Measurements from ENCODE around the gene LZTR1. TPM values are rescaled to one million over a fixed set of nuclear protein-coding genes. Genes with fewer than 3 reads are reported as not detected.
A peak's percentile ranks its signal among the peaks of the same experiment; 100 is the strongest.
"Not testable (repeated sequence)": the region's sequence is repeated elsewhere in the genome, so short reads cannot be mapped to it uniquely, and the experiment has no call there.

Gene LZTR1
- total RNA-seq, 2 donors from 2014 or later: 26.9 to 29.1 TPM

GRCh38 chr22:20964090-20964798 lies 17.9 kb upstream of the LZTR1 start:
- ATAC-seq (no peak), DNase-seq (no peak)
- intact Hi-C loops (cut with DNase I): no loop called here

GRCh38 chr22:20964799-20965103 lies 17.3 kb upstream of the LZTR1 start:
- no peak for DNase-seq
- ATAC-seq: no peak
- intact Hi-C loops (cut with DNase I): loop anchor here in 1 of 2 donors (5.0 kb wide), 1 partner anchor 47 kb away; the partner anchor contains the start of gene CRKL

- DNase-seq (no peak), ATAC-seq (peak in 1 of 2 donors; percentile 4)
- intact Hi-C loops (cut with DNase I): loop anchor here in 1 of 2 donors (5.0 kb wide), 1 partner anchor 48 kb away; the partner anchor contains the start of gene CRKL
These were observed 16.8 kb upstream of the LZTR1 start for GRCh38 chr22:20965104-20965887.

- ATAC-seq (no peak), DNase-seq (no peak)
- intact Hi-C loops (cut with DNase I): loop anchor here in 1 of 2 donors (5.0 kb wide), 1 partner anchor 49 kb away; the partner anchor contains the start of gene CRKL
These were observed 15.9 kb upstream of the LZTR1 start for GRCh38 chr22:20965888-20966855.

GRCh38 chr22:20966883-20967696 lies 15.0 kb upstream of the LZTR1 start, which contains the start of gene AIFM3:
Gene AIFM3, plus strand, starts transcription at chr22:20967255. Its CDS starts 690 bp downstream, at chr22:20967945.
- ATAC-seq (no peak), DNase-seq (no peak)

GRCh38 chr22:20967697-20968211 lies 14.3 kb upstream of the LZTR1 start:
- ATAC-seq: no peak
- intact Hi-C loops (cut with DNase I): loop anchor here in 1 of 2 donors (5.0 kb wide), 1 partner anchor 50 kb away; the partner anchor contains the start of gene CRKL
- DNase-seq: no peak

More at GRCh38 chr22:20966883-20967696, 15.0 kb upstream of the LZTR1 start, which contains the start of gene AIFM3:
- intact Hi-C loops (cut with DNase I): loop anchor here in 1 of 2 donors (5.0 kb wide), 1 partner anchor 50 kb away; the partner anchor contains the start of gene CRKL

- intact Hi-C loops (cut with DNase I): loop anchor here in 1 of 2 donors (5.0 kb wide), 1 partner anchor 51 kb away; the partner anchor contains the start of gene CRKL
- DNase-seq (no peak), ATAC-seq (peak in 1 of 2 donors; percentile 18)
These were observed 13.7 kb upstream of the LZTR1 start for GRCh38 chr22:20968281-20968977.

GRCh38 chr22:20970939-20971657 lies 11.0 kb upstream of the LZTR1 start:
- intact Hi-C loops (cut with DNase I): no loop called here
- no peak for ATAC-seq
- DNase-seq: no peak

- DNase-seq; intact Hi-C loops (cut with DNase I): not testable (repeated sequence)
- peak in 1 of 2 donors; percentile 27 for ATAC-seq
These were observed 9.9 kb upstream of the LZTR1 start for GRCh38 chr22:20972014-20972694.

GRCh38 chr22:20972933-20973577 lies 9.0 kb upstream of the LZTR1 start:
- intact Hi-C loops (cut with DNase I): no loop called here
- DNase-seq: no peak
- no peak for ATAC-seq

GRCh38 chr22:20973634-20974286 lies 8.3 kb upstream of the LZTR1 start:
- ATAC-seq: no peak
- intact Hi-C loops (cut with DNase I): no loop called here
- DNase-seq: no peak

GRCh38 chr22:20974336-20974955 lies 7.7 kb upstream of the LZTR1 start:
- DNase-seq: no peak
- no peak for ATAC-seq
- intact Hi-C loops (cut with DNase I): no loop called here

GRCh38 chr22:20975541-20976290 lies 6.4 kb upstream of the LZTR1 start:
- ATAC-seq (no peak), DNase-seq (no peak)

More at GRCh38 chr22:20975541-20976290, 6.4 kb upstream of the LZTR1 start:
- intact Hi-C loops (cut with DNase I): no loop called here

Measured in left cardiac atrium (tissue), 4 donors.